GM06990 (cell line): ENCODE results near the gene FAM185A.
"Not testable (repeated sequence)": the region's sequence is repeated elsewhere in the genome, so short reads cannot be mapped to it uniquely, and the experiment has no call there.

ENCODE experiments used
- DNase-seq: peaks from one replicate; pipeline ENCODE4 v3.0.0-alpha.2; 2011; ENCODE audit not compliant: insufficient read length; ENCODE audit errors: extremely low read depth
- H3K27me3 ChIP-seq: replicated peaks from 2 replicates; pipeline ENCODE4 v1.6.0; 2011; ENCODE audit warnings: low read length; ENCODE audit not compliant: control insufficient read depth, insufficient read depth
- H3K36me3 ChIP-seq: 2 replicates; pipeline ENCODE4 v1.5.1; 2011; ENCODE audit warnings: low read length; ENCODE audit not compliant: control insufficient read depth, insufficient read depth
- H3K4me3 ChIP-seq: replicated peaks from 2 replicates; pipeline ENCODE4 v1.5.1; 2011; ENCODE audit warnings: low read depth, mild to moderate bottlenecking, control low read depth, low read length
- TF ChIP-seq, protein P1 (sequence below): IDR thresholded peaks from 2 replicates; pipeline ENCODE4 v1.5.1; 2011; ENCODE audit warnings: low read length, control low read depth, mild to moderate bottlenecking, inconsistent platforms; ENCODE audit not compliant: insufficient read depth, poor library complexity, severe bottlenecking

The FAM185A gene

DNA sequence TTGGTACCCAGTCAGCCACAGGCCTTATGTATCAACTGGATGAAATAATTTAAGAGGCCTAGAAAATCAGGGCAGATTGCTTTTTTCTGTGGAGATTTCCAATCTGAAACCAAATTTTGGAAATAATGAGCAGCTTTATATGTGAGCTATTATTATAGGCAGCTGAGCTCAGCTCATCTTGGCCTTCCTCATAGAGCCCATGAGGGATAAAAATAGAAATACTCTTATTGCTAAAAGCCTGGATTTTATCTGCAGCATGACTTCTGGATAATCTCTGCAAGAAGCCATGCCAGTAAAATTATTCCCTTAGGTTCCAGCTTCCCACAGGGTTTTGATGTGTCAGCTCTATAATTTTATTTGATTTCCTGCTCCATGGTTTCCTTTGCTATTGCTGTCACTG is 43.0 kb downstream of the FAM185A start:
- DNase-seq, H3K4me3 ChIP-seq: not testable (repeated sequence)

DNA sequence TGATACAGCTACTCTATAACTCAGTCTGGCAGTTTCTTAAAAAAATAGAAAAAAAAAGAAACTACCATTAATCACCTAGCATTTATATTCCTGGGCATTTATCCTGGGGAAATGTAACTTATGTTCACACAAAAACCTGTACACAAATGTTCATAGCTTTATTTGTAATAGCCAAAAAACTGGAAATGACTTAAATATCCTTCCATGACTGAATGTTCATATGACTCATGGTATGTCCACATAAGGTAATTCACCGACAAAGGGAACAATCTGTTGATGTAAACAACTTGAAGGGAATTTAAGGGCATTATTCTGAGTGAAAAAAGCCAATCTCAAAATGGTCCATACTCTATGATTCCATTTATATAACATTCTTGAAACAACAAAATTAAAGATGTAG is 45.8 kb downstream of the FAM185A start:
- not testable (repeated sequence) for DNase-seq

More for the DNA sequence above, 43.0 kb downstream of the FAM185A start:
- not testable (repeated sequence) for H3K27me3 ChIP-seq, H3K36me3 ChIP-seq

DNA sequence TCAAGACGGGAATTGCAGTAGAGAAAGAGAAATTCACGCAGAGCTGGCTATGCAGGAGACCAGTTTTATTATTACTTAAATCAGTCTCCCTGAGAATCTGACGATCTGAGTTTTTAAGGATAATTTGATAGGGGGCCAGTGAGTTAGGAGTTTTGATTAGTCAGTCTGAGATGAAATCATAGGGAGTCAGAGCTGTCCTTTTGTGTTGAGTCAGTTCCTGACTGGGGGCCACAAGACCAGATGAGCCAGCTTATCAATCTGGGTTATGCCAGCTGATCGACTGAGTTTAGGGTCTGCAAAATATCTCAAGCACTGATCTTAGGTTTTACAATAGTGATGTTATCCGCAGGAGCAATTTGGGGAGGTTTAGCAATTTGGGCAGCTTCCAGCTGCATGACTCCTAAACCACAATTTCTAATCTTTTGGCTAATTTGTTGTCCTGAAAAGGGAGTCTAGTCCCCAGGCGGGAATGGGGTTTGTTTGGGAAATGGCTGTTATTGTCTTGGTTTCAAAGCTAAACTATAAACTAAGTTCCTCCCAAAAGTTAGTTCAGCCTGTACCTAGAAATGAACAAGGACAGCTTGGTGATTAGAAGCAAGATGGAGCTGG is 47.3 kb downstream of the FAM185A start:
- H3K27me3 ChIP-seq, DNase-seq: not testable (repeated sequence)

More for the DNA sequence above, 45.8 kb downstream of the FAM185A start:
- H3K4me3 ChIP-seq, H3K27me3 ChIP-seq, H3K36me3 ChIP-seq: not testable (repeated sequence)

DNA sequence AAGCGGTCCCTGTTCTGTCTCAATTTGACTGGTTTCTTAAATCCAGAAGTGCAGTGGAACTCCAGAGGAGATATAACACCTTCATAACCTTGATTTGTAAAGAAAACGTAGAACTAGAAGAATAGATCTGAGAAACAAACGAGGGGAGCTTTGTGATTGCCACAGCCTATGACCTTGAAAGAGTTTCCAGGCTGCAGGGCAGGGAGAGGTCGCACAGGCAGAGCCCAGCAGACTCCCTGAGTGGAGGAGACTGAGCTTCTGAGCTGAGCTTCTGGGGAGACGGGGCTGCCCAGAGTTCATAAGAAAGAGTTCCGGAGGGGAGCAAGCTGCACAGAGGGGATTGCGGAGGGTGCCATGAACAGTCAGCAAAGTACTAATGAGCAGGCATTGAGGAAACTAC is 57.8 kb downstream of the FAM185A start:
- H3K27me3 ChIP-seq: no peaks in the 10 kb centered on the region
- TF ChIP-seq, protein P1, sequence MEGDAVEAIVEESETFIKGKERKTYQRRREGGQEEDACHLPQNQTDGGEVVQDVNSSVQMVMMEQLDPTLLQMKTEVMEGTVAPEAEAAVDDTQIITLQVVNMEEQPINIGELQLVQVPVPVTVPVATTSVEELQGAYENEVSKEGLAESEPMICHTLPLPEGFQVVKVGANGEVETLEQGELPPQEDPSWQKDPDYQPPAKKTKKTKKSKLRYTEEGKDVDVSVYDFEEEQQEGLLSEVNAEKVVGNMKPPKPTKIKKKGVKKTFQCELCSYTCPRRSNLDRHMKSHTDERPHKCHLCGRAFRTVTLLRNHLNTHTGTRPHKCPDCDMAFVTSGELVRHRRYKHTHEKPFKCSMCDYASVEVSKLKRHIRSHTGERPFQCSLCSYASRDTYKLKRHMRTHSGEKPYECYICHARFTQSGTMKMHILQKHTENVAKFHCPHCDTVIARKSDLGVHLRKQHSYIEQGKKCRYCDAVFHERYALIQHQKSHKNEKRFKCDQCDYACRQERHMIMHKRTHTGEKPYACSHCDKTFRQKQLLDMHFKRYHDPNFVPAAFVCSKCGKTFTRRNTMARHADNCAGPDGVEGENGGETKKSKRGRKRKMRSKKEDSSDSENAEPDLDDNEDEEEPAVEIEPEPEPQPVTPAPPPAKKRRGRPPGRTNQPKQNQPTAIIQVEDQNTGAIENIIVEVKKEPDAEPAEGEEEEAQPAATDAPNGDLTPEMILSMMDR: no peak
- H3K4me3 ChIP-seq: no peak overlapping the region
- H3K36me3 ChIP-seq: no peaks in the 10 kb centered on the region; the same call in 1 of the 2 replicates
- no peak for DNase-seq

More for the DNA sequence above, 47.3 kb downstream of the FAM185A start:
- H3K36me3 ChIP-seq, H3K4me3 ChIP-seq: not testable (repeated sequence)

- TF ChIP-seq, protein P1: no peak
- Histone ChIP-seq H3K4me3 (no peak overlapping the region), H3K27me3 (no peaks in the 10 kb centered on the region), H3K36me3 (no peaks in the 10 kb centered on the region; the same call in 1 of the 2 replicates)
- no peak for DNase-seq
These were observed 62.1 kb downstream of the FAM185A start for GRCh38 chr7:102810916-102811315.

- no peak for DNase-seq
- TF ChIP-seq, protein P1: no peak
- Histone ChIP-seq H3K4me3 (no peak overlapping the region), H3K36me3 (no peaks in the 10 kb centered on the region; the same call in 1 of the 2 replicates), H3K27me3 (no peaks in the 10 kb centered on the region)
These were observed 63.3 kb downstream of the FAM185A start for GRCh38 chr7:102811942-102812678.

GRCh38 chr7:102813191-102814024 is 64.6 kb downstream of the FAM185A start:
- no peaks in the 10 kb centered on the region; the same call in 1 of the 2 replicates for H3K36me3 ChIP-seq
- H3K4me3 ChIP-seq: no peak overlapping the region
- H3K27me3 ChIP-seq: no peaks in the 10 kb centered on the region
- TF ChIP-seq, protein P1: no peak
- DNase-seq: no peak
